ENCODE measurements around the gene PIGL. TPM values are rescaled to one million over a fixed set of nuclear protein-coding genes. Genes with fewer than 3 reads are reported as not detected.
"Not testable (repeated sequence)": the region's sequence is repeated elsewhere in the genome, so short reads cannot be mapped to it uniquely, and the experiment has no call there.

Gene PIGL
- total and polyA plus RNA-seq, 10 donors, result 14.5 to 81.9 (median 59.6) TPM

DNA sequence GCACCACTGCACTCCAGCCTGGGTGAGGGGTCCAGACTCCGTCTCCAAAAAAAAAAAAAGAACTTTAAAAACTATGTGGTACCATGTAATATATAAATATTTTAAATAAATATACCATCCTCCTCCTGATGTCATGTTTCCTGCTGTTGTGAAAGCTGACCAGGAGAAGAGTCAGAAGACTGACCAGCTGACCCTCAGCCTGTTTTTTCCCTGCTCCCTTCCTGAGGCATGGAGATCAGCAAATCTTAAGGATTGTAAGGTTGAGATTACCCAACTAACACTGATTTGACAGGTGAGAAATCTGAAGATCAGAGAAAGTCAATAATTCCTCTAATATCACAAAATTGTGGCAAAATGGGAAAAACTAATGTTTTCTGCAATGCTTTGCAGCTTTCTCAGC, 19.7 kb upstream of the PIGL start:
- WGBS, 5 donors, result 96 to 100% (median 100%) methylated on average over 1 of the region's 1 CpG
- H3K27me3 ChIP-seq (replicated peaks in 1 of 7), result no peaks in the 10 kb centered on the region
- H3K4me3 ChIP-seq, result no peak overlapping the region
- H3K4me1 ChIP-seq, result peaks cover 26 to 50% (median 44%) of the 10 kb centered on the region in 6 donors
- H3K9me3 ChIP-seq, result no peaks in the 10 kb centered on the region
- DNase-seq, result no peak
- peaks cover 0 to 48% (median 14%) of the 10 kb centered on the region in 6 donors for H3K36me3 ChIP-seq
- intact Hi-C loops (cut with DNase I; ENCODE audit: low total_unique reads), result no loop called here
- TF ChIP-seq, protein P1, sequence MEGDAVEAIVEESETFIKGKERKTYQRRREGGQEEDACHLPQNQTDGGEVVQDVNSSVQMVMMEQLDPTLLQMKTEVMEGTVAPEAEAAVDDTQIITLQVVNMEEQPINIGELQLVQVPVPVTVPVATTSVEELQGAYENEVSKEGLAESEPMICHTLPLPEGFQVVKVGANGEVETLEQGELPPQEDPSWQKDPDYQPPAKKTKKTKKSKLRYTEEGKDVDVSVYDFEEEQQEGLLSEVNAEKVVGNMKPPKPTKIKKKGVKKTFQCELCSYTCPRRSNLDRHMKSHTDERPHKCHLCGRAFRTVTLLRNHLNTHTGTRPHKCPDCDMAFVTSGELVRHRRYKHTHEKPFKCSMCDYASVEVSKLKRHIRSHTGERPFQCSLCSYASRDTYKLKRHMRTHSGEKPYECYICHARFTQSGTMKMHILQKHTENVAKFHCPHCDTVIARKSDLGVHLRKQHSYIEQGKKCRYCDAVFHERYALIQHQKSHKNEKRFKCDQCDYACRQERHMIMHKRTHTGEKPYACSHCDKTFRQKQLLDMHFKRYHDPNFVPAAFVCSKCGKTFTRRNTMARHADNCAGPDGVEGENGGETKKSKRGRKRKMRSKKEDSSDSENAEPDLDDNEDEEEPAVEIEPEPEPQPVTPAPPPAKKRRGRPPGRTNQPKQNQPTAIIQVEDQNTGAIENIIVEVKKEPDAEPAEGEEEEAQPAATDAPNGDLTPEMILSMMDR (IDR thresholded peaks at IDR 0.05 in 8 of 11, conservative IDR thresholded peaks at IDR 0.05 in 3 of 11), result no peak
- TF ChIP-seq POLR2A (IDR thresholded peaks at IDR 0.05) (no peak), POLR2AphosphoS5 (IDR thresholded peaks at IDR 0.05) (no peak)
- H3K27ac ChIP-seq, result no peak overlapping the region

DNA sequence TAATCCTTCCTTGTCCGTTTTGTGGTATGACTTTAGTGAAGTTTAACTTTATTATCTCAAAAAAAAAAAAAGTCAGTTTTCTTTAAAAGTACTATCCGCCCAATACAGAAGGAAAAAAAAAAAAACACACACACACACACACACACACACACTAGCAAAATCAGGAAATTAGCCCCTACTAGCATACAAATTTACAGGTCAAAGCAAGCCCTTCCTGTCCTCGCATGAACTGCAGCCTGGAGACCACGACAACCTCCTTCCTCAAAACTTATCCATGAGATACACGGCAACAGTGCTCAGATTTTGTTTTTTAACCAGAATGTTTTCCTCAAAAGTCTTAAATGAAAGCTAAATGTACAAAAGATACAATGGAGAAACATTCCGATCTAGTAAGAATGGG, 17.9 kb upstream of the PIGL start:
- Histone ChIP-seq H3K27me3 (replicated peaks in 1 of 7) (no peaks in the 10 kb centered on the region), H3K27ac (peak overlapping the region in 7 of 8 donors; percentile 21 to 75 (median 65)), H3K36me3 (peaks cover 0 to 30% (median 2%) of the 10 kb centered on the region in 6 donors), H3K9me3 (no peaks in the 10 kb centered on the region), H3K4me3 (peak overlapping the region in 1 of 8 donors; percentile 17), H3K4me1 (peaks cover 26 to 68% (median 59%) of the 10 kb centered on the region in 6 donors)
- DNase-seq, result no peak
- TF ChIP-seq POLR2AphosphoS5 (IDR thresholded peaks at IDR 0.05) (peak in 1 of 3 donors; percentile 25), POLR2A (IDR thresholded peaks at IDR 0.05) (no peak)
- TF ChIP-seq, protein P1 (IDR thresholded peaks at IDR 0.05 in 8 of 11, conservative IDR thresholded peaks at IDR 0.05 in 3 of 11), result peak in 1 of 11 experiments; percentile 10
- intact Hi-C loops (cut with DNase I; ENCODE audit: low total_unique reads), result no loop called here
- 14 to 24% (median 18%) methylated on average over 6 of the region's 6 CpGs for WGBS, 5 donors

DNA sequence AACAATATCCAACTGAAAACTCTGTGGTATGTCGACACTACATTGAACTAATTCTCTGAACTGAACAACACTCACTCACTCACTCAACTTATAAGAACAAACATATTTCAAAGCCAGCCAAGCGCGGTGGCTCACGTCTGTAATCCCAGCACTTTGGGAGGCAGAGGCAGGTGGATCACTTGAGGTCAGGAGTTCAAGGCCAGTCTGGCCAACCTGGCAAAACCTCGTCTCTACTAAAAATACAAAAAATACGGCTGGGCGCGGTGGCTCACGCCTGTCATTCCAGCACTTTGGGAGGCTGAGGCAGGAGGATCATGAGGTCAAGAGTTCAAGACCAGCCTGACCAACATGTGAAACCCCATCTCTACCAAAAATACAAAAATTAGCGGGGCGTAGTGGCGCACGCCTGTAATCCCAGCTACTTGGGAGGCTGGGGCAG, 15.3 kb upstream of the PIGL start:
- Histone ChIP-seq H3K27ac (peak overlapping the region in 2 of 8 donors; percentile 38 to 40), H3K4me1 (peaks cover 26 to 95% (median 76%) of the 10 kb centered on the region in 6 donors), H3K36me3 (peaks cover 0 to 18% (median 2%) of the 10 kb centered on the region in 6 donors)
- intact Hi-C loops (cut with DNase I; ENCODE audit: low total_unique reads); H3K9me3 ChIP-seq; H3K27me3 ChIP-seq (replicated peaks in 1 of 7); DNase-seq; H3K4me3 ChIP-seq: not testable (repeated sequence)
- WGBS, 5 donors, result 86 to 94% (median 91%) methylated on average over 13 of the region's 13 CpGs

DNA sequence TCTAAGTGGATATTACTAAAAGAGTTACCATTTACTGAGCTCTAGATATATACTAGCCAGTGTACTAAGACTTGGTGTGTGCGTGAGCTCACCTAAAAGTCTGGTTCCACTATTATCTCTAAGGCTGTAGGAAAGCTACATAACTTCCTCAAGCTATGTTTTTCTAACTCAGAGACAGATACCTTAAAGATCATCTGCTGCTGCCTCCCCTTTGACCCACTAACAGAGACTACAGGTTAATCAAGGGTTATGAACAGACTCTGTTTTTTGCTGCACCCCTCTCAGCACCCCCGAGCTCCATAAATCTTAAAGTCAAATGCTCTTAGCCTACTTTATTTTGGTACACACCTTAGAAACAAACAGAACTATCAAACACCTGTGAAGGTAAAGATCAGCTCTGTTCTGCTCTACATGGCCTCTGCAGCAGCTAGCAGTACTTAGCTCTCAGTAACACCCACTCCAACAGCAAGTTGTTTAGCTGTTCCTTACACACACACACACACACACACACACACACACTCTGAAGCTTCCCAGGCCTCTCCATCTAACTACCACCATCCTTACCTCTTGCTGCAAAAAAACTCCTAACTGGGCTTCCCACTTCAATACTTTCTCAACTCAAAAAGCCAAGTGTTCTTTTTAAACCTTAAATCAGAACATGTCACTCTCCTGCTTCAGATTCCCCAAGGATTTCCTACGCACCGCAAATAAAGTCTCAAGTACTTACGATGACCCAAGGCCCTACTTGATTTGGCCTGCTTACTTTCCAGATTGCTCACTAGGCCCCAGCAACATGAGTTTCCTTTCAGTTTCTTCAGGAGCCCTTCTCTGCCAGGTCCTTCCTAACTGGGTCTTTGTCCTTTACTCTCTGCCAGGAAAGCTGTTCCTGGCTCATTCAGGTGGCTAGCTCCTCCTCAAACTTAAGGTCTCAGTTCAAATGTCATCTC, 14.2 kb upstream of the PIGL start:
- intact Hi-C loops (cut with DNase I; ENCODE audit: low total_unique reads); H3K9me3 ChIP-seq; H3K36me3 ChIP-seq; DNase-seq; H3K27me3 ChIP-seq (replicated peaks in 1 of 7); H3K4me3 ChIP-seq: not testable (repeated sequence)
- peak overlapping the region in 6 of 8 donors; percentile 14 to 71 (median 57) for H3K27ac ChIP-seq
- 49 to 73% (median 72%) methylated on average over 5 of the region's 5 CpGs for WGBS, 5 donors
- H3K4me1 ChIP-seq, result peaks cover 26 to 100% (median 79%) of the 10 kb centered on the region in 6 donors

DNA sequence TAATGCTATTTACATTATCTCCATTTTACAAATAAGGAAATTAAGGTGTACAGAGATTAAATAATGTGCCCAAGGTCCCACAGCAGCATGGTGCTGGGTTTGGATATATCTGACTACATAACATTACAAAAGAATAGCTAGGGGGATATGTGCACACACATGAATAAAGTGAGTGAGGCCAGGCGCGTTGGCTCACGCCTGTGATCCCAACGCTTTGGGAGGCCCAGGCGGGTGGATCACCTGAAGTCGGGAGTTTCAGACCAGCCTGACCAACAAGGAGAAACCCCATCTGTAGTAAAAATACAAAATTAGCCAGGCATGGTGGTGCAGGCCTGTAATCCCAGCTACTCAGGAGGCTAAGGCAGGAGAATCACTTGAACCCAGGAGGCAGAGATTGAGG, 12.2 kb upstream of the PIGL start:
- 91 to 97% (median 94%) methylated on average over 6 of the region's 6 CpGs for WGBS, 5 donors
- H3K4me1 ChIP-seq, result peaks cover 17 to 97% (median 62%) of the 10 kb centered on the region in 6 donors
- H3K27ac ChIP-seq; H3K9me3 ChIP-seq; H3K27me3 ChIP-seq (replicated peaks in 1 of 7); H3K4me3 ChIP-seq; H3K36me3 ChIP-seq; intact Hi-C loops (cut with DNase I; ENCODE audit: low total_unique reads); DNase-seq: not testable (repeated sequence)

All from spleen (tissue), 11 donors.